PFSK-1 (cell line): ENCODE measurements around the gene ARHGAP6.

Experiments used
- POLR2AphosphoS5 ChIP-seq: IDR thresholded peaks from 2 replicates; pipeline ENCODE4 v1.6.1; 2012; ENCODE audit warnings: low read depth, mild to moderate bottlenecking, control low read depth, low read length, moderate library complexity
- REST ChIP-seq, 2 experiments: IDR thresholded peaks; 2 replicates each; pipeline versions ENCODE4 v1.6.1 to v1.8.0; 2011 to 2012; ENCODE audit warnings: low read depth in 2 of 2, low read length in 2 of 2, control low read depth in 1 of 2, inconsistent platforms in 1 of 2, mild to moderate bottlenecking in 1 of 2, moderate library complexity in 1 of 2; ENCODE audit not compliant: insufficient read depth in 1 of 2
- SIN3A ChIP-seq: IDR thresholded peaks from 2 replicates; pipeline ENCODE4 v1.6.1; 2012; ENCODE audit warnings: mild to moderate bottlenecking, low read length, moderate library complexity, borderline replicate concordance; ENCODE audit not compliant: insufficient read depth
- TAF1 ChIP-seq: IDR thresholded peaks from 2 replicates; pipeline ENCODE4 v1.6.1; 2012; ENCODE audit warnings: low read length, control low read depth, borderline replicate concordance; ENCODE audit not compliant: insufficient read depth

- TF ChIP-seq SIN3A (no peak), REST (IDR thresholded peaks at IDR 0.05; ENCODE audit: insufficient read depth in 1 of 2, low read depth in 2 of 2, low read length in 2 of 2) (no peak), POLR2AphosphoS5 (no peak), TAF1 (no peak)
Observed at GRCh38 chrX:11577603-11578002, 88.1 kb downstream of the ARHGAP6 start.
